DMS53 treated with DMSO at 0.1 percent for 48 hours (cell line): Measurements from ENCODE around the gene ZNF532.
"Not testable (repeated sequence)": the region's sequence is repeated elsewhere in the genome, so short reads cannot be mapped to it uniquely, and the experiment has no call there.

Experiments
- DNase-seq: peaks from one replicate; lab custom pipeline; 2025; ENCODE audit not compliant: unreplicated experiment; lab: John Stamatoyannopoulos, UW

The ZNF532 gene

GRCh38 chr18:58847383-58848071 is 17.1 kb upstream of the ZNF532 start:
- no peak for DNase-seq

- no peak for DNase-seq
Measured at GRCh38 chr18:58848685-58849084, 16.0 kb upstream of the ZNF532 start.

GRCh38 chr18:58850786-58851469 is 13.7 kb upstream of the ZNF532 start:
- DNase-seq, result no peak

GRCh38 chr18:58851856-58852255 is 12.8 kb upstream of the ZNF532 start:
- no peak for DNase-seq

GRCh38 chr18:58852629-58853028 is 12.0 kb upstream of the ZNF532 start:
- DNase-seq, result no peak

- DNase-seq, result no peak
Measured at GRCh38 chr18:58853561-58853960, 11.1 kb upstream of the ZNF532 start.

GRCh38 chr18:58855521-58855920 is 9.2 kb upstream of the ZNF532 start:
- not testable (repeated sequence) for DNase-seq

GRCh38 chr18:58856881-58857280 is 7.8 kb upstream of the ZNF532 start:
- DNase-seq, result no peak

GRCh38 chr18:58858591-58859468 is 5.8 kb upstream of the ZNF532 start:
- no peak for DNase-seq

GRCh38 chr18:58859907-58860306 is 4.8 kb upstream of the ZNF532 start:
- DNase-seq, result no peak

GRCh38 chr18:58860747-58861231 is 3.9 kb upstream of the ZNF532 start:
- no peak for DNase-seq

GRCh38 chr18:58861353-58861752 is 3.3 kb upstream of the ZNF532 start:
- DNase-seq, result no peak

- no peak for DNase-seq
Measured at GRCh38 chr18:58861861-58862301, 2.8 kb upstream of the ZNF532 start.

GRCh38 chr18:58862356-58862755 is 2.3 kb upstream of the ZNF532 start:
- DNase-seq, result no peak

- peak; percentile 17 for DNase-seq
Measured at GRCh38 chr18:58862851-58863538, 1.7 kb upstream of the ZNF532 start.

GRCh38 chr18:58863539-58864145 is 1.0 kb upstream of the ZNF532 start:
- peak; percentile 22 for DNase-seq

- DNase-seq, result no peak
Measured at GRCh38 chr18:58865033-58865590, 435 bp downstream of the ZNF532 start.

GRCh38 chr18:58865701-58866065 is 1.0 kb downstream of the ZNF532 start:
- no peak for DNase-seq

GRCh38 chr18:58866066-58866772 is 1.5 kb downstream of the ZNF532 start:
- no peak for DNase-seq

GRCh38 chr18:58866773-58867150 is 2.1 kb downstream of the ZNF532 start:
- DNase-seq, result no peak
